HK-2 (cell line): Measurements from ENCODE around the gene IQSEC1.

Experiments used
- DNase-seq: peaks from one replicate; pipeline ENCODE4 v3.0.0-alpha.2; 2018; ENCODE audit not compliant: unreplicated experiment

The IQSEC1 gene

DNA sequence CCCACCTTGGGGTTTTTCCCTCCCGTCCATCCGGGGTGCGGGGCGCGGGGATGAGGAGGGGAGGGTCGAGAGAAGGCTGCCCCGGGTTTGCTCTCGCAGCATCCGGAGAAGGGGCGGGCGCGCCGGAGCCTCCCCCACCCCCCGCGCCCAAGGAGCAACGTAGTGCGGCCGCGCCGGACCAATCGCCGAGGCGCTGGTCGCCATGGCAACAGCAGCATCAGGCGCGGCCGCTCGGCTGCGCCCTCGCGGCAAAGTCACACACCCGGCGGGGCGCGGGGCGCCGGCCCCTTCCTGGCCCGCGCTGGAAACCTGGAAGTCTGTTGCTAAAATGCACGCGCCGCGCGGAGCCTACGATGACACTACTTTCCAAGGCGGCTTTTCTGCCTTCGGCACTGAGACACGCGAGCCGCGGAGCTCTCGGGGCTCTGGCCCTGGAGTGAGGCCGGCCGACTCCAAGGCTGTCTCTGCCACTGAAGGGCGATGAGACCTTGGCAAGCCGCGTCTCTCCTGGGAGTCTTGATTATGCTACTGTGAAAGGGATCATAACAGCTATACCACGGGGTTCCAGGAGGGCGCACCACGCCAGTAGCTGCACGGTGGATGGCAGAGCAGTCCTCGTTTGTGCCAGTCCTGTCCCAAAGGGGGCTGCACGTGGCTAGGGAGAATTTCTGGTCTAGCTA, at the start of gene IQSEC1:
TSS of gene IQSEC1 (minus strand) at position 104 of the 680 bp plus-strand sequence. CDS start 415 bp downstream, outside the sequence.
- DNase-seq: no peak

GRCh38 chr3:13122081-13123012, 49.1 kb upstream of the IQSEC1 start:
- no peak for DNase-seq

DNA sequence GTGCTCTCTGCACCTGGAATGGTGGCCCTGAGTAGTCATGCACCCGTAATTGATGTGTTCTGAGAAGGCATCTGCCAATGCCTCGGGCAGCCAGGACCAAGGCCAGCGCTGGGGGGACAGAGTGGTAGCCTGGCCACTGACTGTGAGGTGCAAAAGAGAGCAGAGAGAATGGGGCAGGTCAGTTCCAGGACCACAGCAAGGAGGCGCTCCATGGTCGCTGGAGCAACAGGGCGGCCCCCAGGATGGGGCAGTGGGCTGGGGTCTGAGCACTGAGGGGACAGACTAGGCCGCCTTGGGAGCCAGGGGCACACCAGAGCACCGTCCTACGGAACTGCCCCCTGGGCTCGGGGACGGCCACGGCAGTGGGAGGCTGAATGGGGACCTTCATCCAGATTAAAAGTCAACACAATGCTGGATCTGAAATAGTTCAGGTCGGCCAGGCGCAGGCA, 48.3 kb upstream of the IQSEC1 start:
- DNase-seq: no peak

DNA sequence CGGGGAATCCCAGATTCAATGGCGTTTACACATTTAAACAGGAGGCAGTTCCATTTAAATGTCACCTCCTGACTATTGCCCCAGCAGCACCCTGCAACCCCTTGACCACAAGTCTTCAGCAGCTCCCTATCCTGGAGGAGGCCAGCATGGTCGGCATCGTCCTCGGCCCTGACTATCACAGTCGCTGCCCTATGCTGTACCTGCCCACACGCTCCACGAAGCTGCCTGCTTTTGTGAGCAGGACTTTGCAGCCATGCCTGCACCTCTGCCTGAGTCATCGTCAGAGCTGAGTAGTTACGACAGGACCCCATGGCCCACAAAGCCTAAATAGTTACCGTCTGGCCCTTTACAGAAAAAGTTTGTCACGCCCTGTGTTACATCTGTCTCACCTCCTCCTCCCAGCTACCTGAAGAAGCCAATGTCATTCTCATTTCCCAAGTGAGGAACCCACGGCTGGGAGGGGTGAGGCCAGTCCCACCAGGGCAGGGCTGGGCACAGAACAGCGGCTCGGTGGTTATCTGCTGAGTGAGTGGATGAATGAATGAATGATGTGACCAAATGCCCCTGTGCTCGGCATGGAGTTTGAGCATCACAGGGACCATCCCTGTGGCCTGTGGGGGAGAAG, 47.8 kb upstream of the IQSEC1 start:
- DNase-seq: no peak

- DNase-seq: no peak
Measured at GRCh38 chr3:13120289-13120927, 47.2 kb upstream of the IQSEC1 start.

GRCh38 chr3:13119471-13120220, 46.4 kb upstream of the IQSEC1 start:
- no peak for DNase-seq

- DNase-seq: no peak
Measured at GRCh38 chr3:13116426-13116825, 43.2 kb upstream of the IQSEC1 start.

DNA sequence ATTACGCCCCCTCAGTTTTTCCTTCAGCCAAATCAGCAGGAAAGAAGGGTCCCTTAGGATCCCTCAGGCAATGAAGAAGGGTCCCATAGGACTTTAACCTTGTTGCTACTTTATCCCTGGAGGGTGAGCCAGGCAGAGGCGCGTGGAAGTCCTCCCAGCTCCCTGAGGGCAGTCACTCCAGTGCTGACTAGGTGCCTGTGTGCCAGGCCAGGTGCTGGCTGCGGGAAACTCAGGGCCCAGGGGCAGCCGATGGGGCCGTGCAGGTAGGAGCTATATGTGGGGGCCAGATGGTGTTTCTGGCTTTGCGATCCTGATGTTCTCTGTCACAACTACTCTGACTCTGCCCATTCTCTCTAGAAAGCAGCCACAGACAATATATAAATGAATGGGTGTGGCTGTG, 42.8 kb upstream of the IQSEC1 start:
- no peak for DNase-seq

DNA sequence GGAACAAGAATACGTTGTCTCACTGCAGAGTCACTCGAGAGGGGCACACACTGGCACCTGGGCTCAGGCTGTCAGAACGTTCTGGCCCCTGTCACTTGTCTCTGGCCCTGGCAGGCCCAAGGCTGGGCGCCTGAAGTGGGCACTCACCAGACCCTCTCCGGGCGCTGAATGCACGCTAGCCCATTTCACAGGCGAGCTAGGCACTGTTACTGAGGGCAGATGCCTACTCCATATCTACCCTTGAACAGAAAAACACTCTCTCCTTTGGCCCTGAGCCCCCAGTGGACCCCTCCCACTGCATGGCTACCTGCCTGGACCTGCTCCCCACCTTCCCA, 42.3 kb upstream of the IQSEC1 start:
- no peak for DNase-seq

- no peak for DNase-seq
Measured at GRCh38 chr3:13114811-13115575, 41.8 kb upstream of the IQSEC1 start.

DNA sequence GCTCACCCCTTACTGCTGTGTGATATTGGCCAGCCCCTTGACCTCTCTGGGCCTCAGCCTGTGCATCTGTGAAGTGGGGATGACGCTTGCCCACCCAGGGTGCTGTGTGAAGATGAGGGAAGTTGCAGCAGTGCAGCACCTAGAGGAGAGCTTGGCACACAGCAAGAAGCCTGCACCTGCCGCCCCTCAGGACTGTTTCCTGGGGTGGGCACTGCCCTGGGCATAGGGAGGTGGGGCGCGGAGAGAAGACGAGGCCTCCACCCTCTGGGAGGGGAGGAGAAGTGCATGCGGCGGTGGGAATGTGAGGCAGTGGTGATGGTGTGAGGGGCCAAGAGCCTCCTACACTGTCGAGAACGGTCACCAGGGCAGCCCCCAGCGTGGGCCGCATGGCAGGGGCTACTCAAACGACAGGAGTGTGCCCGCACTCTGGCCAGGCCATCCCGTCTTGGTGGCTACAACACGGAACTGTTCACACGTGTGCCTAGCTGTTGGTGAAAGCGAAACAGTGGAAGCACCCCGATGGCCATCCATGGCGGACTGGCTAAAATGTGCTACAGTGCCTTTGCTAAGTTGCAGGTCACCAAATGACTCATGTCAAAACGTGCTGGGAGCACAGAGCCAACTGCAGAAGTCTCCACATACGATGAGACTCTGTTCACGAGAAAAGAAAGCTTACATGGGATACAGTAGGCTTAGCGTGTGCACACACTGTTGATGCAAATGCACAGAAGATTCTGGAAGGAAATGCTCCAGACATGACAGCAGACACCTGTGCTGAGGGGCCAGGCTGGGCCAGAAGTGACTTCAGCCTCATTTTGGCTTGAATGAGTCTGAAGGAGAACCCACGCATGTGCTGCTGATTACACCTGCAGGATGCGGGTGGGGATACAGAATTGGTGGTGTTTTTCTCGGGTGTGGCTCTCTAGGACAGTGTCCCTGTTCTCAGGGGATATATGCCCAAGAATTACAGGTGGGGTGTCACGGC, 40.4 kb upstream of the IQSEC1 start:
- DNase-seq: no peak

DNA sequence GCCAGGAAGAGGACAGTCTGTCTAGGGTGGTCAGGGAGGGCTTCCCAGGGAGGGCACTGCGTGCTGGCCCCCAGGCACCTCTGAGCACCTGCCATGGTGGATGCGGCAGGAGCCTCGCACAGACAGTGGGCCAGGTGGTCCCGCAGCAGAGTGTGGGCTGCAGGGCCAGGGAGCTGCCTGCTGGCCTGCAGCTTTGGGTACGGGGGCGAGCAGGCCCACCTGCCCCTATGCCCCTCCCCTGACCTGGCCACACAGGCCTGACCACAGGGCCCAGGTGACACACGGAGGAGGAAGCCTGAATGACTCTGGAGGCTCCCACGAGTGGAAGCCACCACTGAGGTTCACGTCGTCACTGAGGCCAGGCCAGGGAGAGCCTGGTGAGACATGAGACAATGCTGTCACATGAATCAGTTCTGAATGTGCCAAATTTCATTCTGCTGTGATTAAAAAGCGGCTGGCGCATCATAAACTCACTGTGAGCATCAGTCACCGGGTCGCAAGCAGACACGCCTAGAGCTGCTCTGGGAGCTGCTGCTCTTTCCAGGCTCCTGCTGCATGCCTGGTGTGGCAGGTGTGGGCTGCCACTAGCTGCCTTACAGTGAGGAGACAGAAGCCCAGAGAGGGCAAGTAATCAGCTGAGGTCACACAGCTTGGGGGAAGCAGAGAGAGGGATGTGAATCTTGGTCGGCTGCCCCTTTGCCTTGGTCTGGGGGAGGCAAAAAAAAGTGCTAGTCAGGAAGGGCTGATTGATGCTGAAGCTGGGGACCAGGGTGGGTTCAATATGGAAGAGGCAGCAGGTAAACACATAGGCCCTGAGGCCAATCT, 39.5 kb upstream of the IQSEC1 start:
- no peak for DNase-seq

DNA sequence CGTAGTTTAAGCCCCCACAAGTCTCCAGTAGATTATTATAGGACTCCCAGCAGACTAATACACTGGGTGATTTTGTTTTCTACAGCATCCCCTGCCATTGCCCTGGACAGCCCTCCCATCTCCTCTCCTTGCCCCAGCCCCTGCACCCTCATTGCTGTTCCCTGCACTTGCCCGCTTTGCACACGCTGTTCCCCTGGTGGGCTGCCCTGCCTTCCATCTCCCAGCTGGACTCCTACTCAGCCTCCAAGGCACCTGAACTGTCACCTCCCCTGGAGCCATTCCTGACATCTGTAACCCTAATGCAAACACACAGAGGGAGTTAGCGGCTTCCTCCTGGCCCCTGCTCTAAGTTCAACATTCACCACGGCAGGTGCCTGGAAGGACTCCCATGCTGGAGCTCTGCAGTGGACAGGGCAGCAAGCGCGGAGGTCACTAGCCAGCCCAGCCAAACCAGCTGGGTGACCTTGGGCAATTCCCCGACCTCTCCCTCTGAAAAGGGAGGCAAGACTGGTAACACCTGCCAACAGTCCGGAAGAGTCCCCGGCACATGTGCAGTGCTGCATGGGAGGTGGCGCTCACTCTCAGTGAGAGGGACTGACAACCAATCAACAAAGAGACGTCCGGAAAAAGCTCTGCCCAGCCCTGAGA, 38.8 kb upstream of the IQSEC1 start:
- no peak for DNase-seq

DNA sequence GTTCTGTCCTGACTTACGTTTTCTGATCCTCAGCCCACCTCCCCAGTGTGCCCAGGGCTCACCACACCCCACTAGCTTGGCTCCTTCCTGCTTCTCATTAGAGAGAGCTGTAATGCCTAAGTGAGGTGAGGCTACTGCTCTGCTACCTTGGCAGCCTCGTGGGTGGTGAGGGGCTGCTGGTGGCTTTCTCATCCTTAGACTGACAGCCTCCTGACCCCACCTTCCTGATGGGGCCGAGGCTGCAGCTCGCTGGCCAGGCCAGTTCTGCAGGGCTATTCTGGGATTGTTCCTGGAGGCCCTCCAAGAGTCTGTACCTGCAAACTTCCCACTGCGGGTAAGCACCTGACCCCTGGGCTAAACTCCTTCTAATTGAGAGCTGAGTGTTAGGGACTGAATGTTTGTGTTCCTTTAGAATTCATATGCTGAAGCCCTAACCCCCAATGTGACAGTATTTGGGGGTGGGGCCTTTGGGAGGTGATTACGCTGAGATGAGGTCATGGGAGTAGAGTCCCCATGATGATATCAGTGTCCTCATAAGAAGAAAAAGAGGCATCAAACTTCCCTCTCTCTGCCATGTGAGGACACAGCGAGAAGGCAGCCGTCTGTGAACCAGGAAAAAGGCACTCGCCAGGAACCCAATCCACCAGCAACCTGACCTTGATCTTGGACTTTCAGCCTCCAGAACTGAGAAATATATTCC, 38.1 kb upstream of the IQSEC1 start:
- no peak for DNase-seq

GRCh38 chr3:13110678-13111116, 37.5 kb upstream of the IQSEC1 start:
- DNase-seq: peak; percentile 6

DNA sequence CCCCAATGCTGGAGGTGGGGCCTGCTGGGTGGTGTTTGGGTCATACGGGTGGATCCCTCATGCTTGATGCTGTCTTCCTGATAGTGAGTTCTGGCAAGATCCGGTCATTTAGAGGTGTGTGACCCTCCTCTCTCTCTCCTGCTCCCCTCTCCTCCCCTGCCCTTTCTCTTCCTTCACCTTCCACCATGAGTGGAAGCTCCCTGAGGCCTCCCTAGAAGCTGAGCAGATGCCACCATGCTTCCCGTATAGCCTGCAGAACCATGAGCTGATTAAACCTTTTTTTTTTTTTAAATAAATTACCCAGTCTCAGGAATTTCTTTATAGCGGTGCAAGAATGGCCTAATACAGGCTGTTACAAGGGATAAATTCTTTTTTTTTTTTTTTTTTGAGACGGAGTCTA, 36.3 kb upstream of the IQSEC1 start:
- DNase-seq: no peak

DNA sequence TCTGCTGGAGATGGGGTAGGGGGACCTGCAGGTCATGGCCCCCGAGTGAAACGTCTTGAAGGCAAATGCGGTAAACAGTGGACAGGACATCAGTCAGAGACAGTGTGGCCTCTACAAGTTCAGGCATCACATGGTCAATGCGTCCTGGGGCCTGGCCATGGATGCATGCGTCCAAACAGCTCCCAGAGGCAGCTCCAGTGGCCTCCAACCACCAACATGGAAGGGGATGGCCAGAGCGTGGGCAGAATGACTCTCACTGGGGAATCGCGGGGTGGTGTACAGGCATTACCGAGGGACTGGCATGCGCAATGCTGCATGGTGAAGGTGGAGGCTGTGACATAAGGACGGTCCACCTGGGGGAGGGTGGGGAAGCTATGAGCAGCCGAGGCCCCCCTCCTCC, 35.6 kb upstream of the IQSEC1 start:
- no peak for DNase-seq
